HL-60 (cell line): ENCODE measurements around the gene ZSCAN21.

Source experiments
- GABPA ChIP-seq: IDR thresholded peaks from 2 replicates; pipeline ENCODE4 v1.6.1; 2012; ENCODE audit warnings: low read depth
- POLR2AphosphoS5 ChIP-seq: IDR thresholded peaks from 2 replicates; pipeline ENCODE4 v1.6.1; 2012; ENCODE audit warnings: low read depth
- REST ChIP-seq: IDR thresholded peaks from 2 replicates; pipeline ENCODE4 v1.6.1; 2012; ENCODE audit warnings: low read depth; ENCODE audit not compliant: insufficient replicate concordance
- SPI1 ChIP-seq: IDR thresholded peaks from 2 replicates; pipeline ENCODE4 v1.6.1; 2012; ENCODE audit warnings: low read depth, mild to moderate bottlenecking, borderline replicate concordance
- TF ChIP-seq, protein P1 (sequence below): IDR thresholded peaks from one replicate; pipeline ENCODE4 v1.5.1; 2011; ENCODE audit warnings: low read length, control low read depth, inconsistent platforms; ENCODE audit not compliant: insufficient read depth

- TF ChIP-seq, protein P1, sequence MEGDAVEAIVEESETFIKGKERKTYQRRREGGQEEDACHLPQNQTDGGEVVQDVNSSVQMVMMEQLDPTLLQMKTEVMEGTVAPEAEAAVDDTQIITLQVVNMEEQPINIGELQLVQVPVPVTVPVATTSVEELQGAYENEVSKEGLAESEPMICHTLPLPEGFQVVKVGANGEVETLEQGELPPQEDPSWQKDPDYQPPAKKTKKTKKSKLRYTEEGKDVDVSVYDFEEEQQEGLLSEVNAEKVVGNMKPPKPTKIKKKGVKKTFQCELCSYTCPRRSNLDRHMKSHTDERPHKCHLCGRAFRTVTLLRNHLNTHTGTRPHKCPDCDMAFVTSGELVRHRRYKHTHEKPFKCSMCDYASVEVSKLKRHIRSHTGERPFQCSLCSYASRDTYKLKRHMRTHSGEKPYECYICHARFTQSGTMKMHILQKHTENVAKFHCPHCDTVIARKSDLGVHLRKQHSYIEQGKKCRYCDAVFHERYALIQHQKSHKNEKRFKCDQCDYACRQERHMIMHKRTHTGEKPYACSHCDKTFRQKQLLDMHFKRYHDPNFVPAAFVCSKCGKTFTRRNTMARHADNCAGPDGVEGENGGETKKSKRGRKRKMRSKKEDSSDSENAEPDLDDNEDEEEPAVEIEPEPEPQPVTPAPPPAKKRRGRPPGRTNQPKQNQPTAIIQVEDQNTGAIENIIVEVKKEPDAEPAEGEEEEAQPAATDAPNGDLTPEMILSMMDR, result no peak
- TF ChIP-seq POLR2AphosphoS5 (no peak; the same call in 1 of the 2 replicates), REST (no peak), SPI1 (no peak), GABPA (no peak)
These were observed 41.2 kb downstream of the ZSCAN21 start for GRCh38 chr7:100090527-100091410.
